ENCODE measurements around the gene AMPD2. TPM values are rescaled to one million over a fixed set of nuclear protein-coding genes. Genes with fewer than 3 reads are reported as not detected.
A peak's percentile ranks its signal among the peaks of the same experiment; 100 is the strongest.

Gene AMPD2
- total and polyA plus RNA-seq, 9 of the 15 experiments (the other 6 are each of a cell fraction or from before 2014, with no cell fraction given), result 2.0 to 77.7 (median 28.2) TPM

GRCh38 chr1:109640285-109640865 lies 20.7 kb downstream of the AMPD2 start (continued):
- TF ChIP-seq PURB (CRISPR knock-in tag; IDR thresholded peaks at IDR 0.05; ENCODE audit: low read depth) (no peak), ZNF778 (CRISPR knock-in tag; IDR thresholded peaks at IDR 0.05) (no peak), ZNF347 (CRISPR knock-in tag; IDR thresholded peaks at IDR 0.05; ENCODE audit: low read depth) (no peak), ZNF696 (CRISPR knock-in tag; conservative IDR thresholded peaks at IDR 0.05) (no peak), ZNF699 (CRISPR knock-in tag; IDR thresholded peaks at IDR 0.05; ENCODE audit: insufficient replicate concordance) (no peak), TGIF2 (CRISPR knock-in tag; IDR thresholded peaks at IDR 0.05) (no peak), BRCA1 (IDR thresholded peaks at IDR 0.05) (no peak), BRCA1 (CRISPR knock-in tag; IDR thresholded peaks at IDR 0.05) (no peak), TBL1XR1 (IDR thresholded peaks at IDR 0.05; ENCODE audit: low read length in 2 of 2) (no peak), PBX2 (CRISPR knock-in tag; IDR thresholded peaks at IDR 0.05; ENCODE audit: low read depth) (no peak), PBX2 (tag; conservative IDR thresholded peaks at IDR 0.05; ENCODE audit: low read depth) (no peak), NR3C1 (CRISPR knock-in tag; IDR thresholded peaks at IDR 0.05) (no peak), XRCC5 (IDR thresholded peaks at IDR 0.05; ENCODE audit: low read depth, low read length) (0 out of 2 replicates have a peak, but pooled peaks have one; percentile 82), ZNF408 (CRISPR knock-in tag; IDR thresholded peaks at IDR 0.05; ENCODE audit: low read depth) (no peak), ZNF518B (CRISPR knock-in tag; IDR thresholded peaks at IDR 0.05) (no peak), IRF9 (tag; IDR thresholded peaks at IDR 0.05) (no peak), RFX1 (IDR thresholded peaks at IDR 0.05) (no peak), MAFK (IDR thresholded peaks at IDR 0.05; ENCODE audit: low read length) (no peak), MCM7 (IDR thresholded peaks at IDR 0.05) (no peak), E2F5 (CRISPR knock-in tag; IDR thresholded peaks at IDR 0.05) (no peak), CBX3 (IDR thresholded peaks at IDR 0.05; ENCODE audit: borderline replicate concordance in 1 of 2, low read length in 2 of 2) (no peak)
